CD4-positive, alpha-beta T cell treated with Interleukin-4 for 1 hour (primary cell): ENCODE measurements around the gene CYP4F8.

Source experiments
- DNase-seq, 2 donors: peaks; one replicate each; pipeline ENCODE4 v3.0.0-alpha.2; 2020 to 2022

The CYP4F8 gene

DNA sequence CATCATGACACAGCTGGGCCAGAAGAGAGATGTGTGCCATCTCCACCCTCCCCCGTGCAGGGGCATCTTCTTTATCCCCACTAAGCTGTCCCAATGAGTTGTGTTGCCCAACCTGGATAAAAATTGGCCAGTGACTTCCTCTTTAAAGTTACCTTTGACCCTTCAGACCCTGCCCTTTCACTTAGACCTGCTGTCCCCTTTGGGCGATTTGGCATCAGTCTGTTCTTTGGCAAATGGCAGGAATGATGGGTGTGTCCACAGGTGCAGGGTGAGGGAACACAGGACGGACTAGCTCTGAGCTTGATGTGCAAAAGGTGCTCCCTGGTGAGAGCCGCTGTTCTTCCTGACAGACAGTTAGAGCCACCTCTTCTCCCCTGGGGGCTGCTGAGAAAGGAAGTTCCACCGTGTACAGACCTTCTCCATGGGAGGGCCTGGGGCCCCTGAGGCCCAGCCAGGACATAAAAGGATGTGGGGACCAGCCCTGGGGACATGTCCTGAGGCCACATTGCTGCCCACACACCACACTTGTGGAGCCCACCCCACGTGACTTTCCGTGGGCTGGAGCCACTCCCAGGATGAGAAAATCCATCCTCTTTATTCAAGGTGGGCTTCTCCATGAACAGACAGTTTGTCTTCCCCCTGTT lies 1.7 kb downstream of the CYP4F8 start:
- DNase-seq, result no peak

- DNase-seq, result no peak
These were observed 3.3 kb downstream of the CYP4F8 start for GRCh38 chr19:15618321-15618720.

DNA sequence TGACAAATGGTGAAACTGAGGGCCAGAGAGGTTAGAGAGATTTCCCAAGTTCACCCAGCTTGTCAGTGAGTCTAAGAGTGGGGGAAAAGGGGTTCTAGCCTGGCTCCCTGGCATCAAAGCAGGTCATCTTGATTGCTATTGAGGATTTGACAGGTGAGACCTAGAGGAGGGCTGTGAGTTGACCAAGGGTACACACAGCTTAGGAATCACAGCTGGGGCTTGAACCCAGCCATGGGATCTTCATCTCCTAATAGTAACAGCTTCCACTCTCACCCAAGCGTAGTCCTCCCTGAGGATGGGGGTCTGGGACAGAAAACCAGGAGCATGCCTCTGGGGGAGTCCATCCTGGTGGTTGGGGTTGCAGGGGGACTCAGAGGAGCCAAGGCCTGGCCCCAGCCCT lies 6.8 kb downstream of the CYP4F8 start:
- DNase-seq, result no peak

GRCh38 chr19:15622991-15623390 lies 8.0 kb downstream of the CYP4F8 start:
- no peak for DNase-seq

DNA sequence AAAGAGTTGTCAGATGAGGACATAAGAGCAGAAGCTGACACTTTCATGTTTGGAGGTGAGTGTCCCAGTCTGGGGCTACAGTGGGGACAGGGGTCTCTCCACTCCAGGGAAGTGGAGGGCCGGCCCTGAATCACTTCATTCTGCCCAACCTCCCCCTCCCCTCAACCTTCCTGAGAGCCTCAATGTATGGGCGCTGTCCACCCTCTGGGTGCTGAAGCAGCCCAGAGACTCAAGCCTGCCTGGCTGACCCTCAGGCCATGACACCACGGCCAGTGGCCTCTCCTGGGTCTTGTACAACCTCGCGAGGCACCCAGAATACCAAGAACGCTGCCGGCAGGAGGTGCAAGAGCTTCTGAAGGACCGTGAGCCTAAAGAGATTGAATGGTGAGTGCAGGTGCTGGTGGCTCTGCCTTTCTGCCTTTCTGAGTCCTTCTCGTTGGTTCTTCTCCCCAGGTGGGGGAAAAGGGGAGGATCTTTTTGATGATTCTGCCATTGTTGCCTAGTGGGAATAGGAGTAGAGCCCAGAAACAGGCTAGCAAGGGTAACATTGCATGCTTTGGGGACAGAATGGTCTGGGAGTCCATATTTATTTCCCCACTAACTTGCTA lies 8.8 kb downstream of the CYP4F8 start:
- no peak for DNase-seq

- no peak for DNase-seq
These were observed 13.4 kb downstream of the CYP4F8 start for GRCh38 chr19:15628236-15629002.

DNA sequence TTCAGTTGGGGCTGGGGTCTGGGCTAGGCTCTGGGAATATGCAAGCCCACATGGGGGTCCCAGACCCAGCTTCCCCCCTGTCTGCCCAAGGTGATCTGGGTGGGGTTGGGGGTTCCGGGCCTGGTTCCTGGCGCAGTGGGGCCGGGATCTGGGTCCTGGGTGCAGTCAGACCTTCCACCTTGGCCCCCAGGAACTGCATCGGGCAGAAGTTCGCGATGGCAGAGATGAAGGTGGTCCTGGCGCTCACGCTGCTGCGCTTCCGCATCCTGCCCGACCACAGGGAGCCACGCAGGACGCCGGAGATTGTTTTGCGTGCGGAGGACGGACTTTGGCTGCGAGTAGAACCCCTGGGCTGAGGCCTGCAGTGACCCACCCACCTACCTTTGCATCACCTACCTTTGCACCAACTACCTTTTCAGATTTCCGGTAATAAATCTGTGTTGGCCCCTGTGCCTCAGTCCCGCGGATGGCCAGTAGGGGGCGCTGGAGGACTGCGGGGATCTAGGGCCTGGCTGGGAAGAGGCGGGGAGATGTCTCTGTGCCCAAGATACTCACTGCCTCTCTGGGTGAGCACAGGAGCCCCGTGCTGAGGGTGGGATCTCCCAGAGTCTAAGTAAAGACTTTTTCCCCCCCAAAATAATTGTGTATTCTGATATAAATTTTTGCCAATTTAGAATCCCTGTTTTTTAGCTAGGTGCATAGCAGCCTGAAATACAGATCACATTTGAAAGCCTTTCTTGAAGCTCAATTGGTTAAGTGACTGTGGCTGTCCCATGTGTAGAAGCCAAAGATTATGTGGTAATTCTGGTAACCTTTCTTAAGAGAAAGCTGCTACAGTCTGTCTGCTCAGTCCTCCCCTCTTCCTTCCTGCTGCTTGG lies 14.2 kb downstream of the CYP4F8 start:
- peak; percentile 81 to 84 for DNase-seq

DNA sequence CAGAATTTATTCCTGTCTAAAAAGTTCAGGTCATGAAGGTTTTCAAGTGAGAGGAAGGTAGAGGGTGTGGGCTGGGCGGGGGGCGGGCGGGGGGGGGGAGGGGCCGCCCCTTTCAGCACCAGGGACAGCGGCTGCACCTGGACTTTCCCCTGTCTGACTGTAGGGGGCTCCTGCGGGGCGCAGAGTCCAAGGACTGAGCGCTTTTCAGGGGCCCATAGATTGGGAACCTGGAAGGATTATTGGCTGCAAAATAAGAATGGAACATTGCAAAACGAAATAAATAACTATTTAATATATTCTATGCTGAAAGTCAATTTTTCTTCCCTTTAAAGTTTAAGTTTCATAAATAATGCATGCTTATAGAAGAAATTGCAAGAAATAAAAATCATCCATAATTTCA lies 16.8 kb downstream of the CYP4F8 start:
- peak; percentile 20 for DNase-seq

GRCh38 chr19:15633082-15633835 lies 18.2 kb downstream of the CYP4F8 start:
- no peak for DNase-seq

DNA sequence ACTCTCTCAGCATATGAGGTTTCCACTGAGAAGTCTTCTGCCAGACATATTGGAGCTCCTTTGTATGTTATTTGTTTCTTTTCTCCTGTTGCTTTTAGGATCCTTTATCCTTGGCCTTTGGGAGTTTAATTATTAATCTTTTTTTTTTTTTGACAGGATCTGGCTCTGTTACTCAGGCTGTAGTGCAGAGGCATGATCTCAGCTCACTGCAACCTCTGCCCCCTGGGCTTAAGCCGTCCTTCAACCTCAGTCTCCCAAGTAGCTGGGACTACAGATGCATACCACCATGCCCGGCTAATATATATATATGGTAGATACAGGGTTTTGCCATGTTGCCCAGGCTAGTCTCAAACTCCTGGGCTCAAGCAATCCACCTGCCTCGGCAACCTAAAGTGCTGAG lies 19.1 kb downstream of the CYP4F8 start:
- DNase-seq, result no peak

DNA sequence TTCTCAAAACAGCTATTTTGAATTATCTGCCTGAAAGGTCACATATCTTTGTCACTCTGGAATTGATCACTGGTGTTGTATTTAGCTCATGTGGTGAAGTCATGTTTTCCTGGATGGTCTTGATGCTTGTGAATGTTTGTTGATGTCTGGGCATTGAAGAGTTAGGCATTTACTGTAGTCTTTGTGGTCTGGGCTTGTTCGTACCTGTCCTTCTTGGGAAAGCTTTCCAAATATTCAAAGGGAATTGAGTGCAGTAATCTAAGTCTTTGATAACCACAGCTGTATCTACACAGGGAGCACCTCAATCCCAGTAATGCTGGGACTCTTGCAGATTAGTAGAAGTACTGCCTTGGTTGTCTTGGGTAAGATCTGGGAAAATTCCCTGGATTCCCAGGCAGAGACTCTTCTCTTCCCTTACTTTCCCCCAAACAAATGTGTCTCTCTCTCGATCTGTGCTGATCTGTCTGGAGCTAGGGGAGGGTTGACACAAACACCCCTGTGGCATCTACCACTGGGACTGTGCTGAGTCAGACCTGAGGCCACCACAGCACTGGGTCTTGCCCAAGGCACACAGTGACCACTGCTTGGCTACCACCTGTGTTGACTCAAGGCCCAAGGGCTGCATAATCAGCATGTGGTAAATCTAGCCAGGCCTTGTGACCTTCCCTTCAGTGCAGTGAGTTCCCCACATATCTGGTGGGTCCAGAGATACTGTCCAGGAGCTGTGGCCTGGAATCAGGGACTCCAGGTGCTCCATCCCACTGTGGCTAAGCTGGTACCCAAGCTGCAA lies 20.2 kb downstream of the CYP4F8 start:
- DNase-seq, result no peak

- no peak for DNase-seq
These were observed 21.0 kb downstream of the CYP4F8 start for GRCh38 chr19:15636026-15636425.

DNA sequence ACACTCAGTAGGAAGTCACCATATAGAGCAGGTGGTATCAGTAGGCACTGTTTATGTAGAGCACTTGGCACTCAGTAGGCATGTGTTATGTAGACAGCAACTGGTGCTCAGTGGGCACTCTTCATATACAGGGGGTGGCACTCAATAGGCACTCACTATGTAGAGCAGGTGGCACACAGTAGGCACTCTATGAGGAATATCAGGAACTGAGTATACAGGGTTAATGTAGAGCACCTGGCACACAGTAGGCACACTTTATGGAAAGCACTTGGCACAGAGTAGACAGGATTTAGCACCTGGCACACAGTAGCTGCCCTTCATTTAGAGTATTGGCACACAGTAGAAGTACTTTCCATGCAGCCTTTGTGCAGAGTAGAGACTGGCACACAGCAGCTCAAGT lies 24.6 kb downstream of the CYP4F8 start:
- DNase-seq, result no peak

DNA sequence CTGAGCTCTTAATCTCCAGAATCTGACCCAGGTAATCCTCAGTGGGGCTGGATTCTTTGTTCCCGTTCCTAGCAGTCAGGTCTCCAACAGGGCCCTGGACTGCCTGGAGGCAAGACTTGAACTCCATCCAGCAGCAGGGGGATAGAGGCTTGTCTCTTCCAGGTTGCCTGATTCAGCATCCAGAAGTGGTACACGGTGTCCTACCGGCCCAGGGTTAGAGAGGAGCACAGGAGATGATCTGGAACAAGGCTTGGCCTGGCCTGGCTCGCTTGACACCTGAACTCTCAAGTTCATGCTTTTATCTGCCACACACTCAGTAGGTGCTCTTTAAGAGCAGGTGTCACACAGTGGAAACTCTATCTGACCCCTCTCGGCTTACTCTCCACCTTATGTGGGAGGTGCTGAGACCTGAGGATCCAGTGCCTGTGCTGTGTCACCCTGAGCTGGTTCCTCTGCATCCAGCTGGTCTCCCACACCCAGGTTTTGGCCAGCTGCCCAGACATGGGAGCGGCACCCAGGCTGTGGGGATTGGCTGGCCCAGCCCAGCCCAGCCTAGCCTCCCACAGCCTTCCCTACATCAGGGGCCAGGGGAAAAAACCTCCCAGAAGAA lies 25.4 kb downstream of the CYP4F8 start, which contains the start of gene CYP4F3:
Gene CYP4F3 (plus strand): TSS at position 604 of the 610 bp plus-strand sequence. CDS start 519 bp downstream, outside the sequence.
- peak in 1 of 2 donors; percentile 27 for DNase-seq

GRCh38 chr19:15640904-15641597 lies 26.0 kb downstream of the CYP4F8 start:
- no peak for DNase-seq

DNA sequence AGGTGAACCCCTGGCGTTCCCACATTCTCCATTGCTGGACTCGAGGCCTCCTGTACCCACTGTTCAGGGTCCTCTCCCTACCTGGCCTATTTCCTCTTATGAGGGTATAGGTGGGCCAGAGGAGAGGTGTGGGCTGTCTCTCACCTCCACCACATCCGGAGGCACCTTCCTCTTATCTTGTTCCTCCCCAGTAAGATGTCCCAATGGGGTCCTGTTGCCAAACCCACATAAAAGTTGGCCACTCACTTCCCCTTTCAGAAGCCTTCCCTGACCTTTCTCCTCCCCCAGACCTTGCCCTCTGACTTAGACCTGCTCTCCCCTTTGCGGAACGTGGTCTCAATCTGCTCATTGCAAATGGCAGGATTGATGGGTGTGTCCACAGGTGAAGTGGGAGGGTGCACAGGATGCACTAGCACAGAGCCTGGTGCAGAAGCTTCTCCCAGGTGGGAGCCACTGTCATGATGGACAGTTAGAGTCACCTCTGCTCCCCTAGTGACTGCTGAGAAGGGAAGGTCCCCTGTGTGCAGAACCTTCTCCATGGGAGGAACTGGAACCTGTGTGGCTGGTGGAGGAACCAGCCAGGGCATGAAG lies 27.0 kb downstream of the CYP4F8 start:
- peak in 1 of 2 donors; percentile 24 for DNase-seq

DNA sequence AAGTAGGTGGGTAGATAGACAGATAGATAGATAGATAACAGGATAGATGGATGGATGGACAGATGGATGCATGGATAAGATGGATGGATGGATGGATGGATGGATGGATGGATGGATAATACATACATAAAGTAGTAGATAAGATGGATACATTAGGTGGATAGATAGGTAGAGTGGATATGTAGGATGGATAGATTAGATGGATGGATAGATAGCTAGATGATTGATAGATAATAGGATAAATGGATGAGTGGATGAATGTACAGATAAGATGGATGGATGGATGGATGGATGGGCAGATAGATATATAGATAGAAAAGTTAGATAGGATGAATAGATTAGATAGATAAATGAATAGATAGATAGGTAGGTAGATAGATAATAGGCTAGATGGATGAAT lies 27.8 kb downstream of the CYP4F8 start:
- DNase-seq, result no peak

DNA sequence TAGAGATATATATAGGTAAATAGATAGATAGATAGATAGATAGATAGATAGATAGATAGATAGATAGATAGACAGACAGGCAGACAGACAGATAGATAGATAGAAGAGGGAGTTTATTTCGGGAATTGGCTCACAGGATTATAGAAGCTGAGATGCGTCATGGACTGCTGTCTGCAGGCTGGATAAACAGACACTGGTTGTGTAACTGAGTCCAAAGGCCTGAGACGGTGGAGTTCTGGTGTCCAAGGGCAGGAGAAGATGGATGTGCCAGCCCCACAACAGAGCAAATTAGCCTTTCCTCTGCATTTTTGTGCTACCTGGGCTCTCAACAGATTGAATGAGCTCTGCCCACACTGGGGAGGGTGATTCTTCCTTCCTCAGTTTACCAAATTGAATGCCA lies 28.4 kb downstream of the CYP4F8 start:
- no peak for DNase-seq

GRCh38 chr19:15644066-15644741 lies 29.2 kb downstream of the CYP4F8 start:
- DNase-seq, result no peak
